Fibroblast of pulmonary artery (primary cell): Measurements from ENCODE around the gene CFAP97.
"Not testable (repeated sequence)": the region's sequence is repeated elsewhere in the genome, so short reads cannot be mapped to it uniquely, and the experiment has no call there.

ENCODE experiments used
- DNase-seq: peaks from one replicate; pipeline ENCODE4 v3.0.0-alpha.2; 2010; ENCODE audit warnings: low read depth
- H3K4me3 ChIP-seq: replicated peaks from 2 replicates; pipeline ENCODE4 v1.5.1; 2011; ENCODE audit warnings: low read depth, mild to moderate bottlenecking, control low read depth, low read length, moderate library complexity
- TF ChIP-seq, protein P1 (sequence below): IDR thresholded peaks from 2 replicates; pipeline ENCODE4 v1.5.1; 2011; ENCODE audit warnings: mild to moderate bottlenecking, control low read depth, low read length, inconsistent platforms; ENCODE audit errors: missing control alignments

The CFAP97 gene

DNA sequence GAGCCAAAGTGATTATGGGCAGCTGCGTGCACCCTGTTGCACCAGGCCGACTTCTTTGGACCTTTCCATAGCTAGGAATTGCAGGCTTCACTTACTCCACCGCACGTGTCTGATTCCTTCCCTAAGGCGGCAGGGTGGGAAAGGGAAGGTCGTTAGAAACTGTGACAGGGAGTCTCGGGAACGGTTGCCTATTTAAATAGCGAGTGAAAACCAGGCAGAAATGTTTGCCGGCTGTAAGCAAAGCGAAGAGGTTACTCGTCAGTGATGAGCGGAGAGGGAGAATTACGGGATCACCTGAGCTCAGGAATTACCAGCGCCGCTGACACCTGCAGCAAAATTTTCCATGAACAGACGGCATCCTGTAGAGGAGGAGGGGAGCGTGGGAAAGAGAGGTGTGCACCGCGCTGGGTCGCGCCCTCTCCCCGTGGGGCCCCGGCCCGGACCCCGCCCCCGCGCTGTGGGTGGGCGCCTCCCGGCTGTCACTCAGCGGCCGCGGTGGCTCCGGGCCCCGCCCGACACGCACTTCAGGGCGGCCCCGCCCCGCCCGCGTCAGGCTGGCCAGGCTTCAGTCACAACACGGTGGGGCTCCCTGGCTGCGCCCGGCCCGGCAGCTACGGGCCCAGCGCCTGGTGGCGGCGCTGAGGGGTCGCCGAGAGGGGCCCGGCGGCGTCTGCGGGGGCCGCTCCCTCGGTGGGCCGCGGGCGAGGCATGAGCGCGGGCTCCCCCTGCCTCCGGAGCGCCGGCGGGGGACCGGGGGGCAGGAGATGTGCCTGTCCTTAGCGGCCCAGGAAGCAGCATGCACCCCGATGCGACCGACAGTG, 5.4 kb upstream of the CFAP97 start, which contains the start of gene SNX25:
Gene SNX25 (plus strand): TSS at position 568 of the 821 bp plus-strand sequence. CDS start 229 bp downstream, at position 797.
- peak within 1 kb of the TSS; percentile 88 for H3K4me3 ChIP-seq
- peak; percentile 73 for DNase-seq
- TF ChIP-seq, protein P1, sequence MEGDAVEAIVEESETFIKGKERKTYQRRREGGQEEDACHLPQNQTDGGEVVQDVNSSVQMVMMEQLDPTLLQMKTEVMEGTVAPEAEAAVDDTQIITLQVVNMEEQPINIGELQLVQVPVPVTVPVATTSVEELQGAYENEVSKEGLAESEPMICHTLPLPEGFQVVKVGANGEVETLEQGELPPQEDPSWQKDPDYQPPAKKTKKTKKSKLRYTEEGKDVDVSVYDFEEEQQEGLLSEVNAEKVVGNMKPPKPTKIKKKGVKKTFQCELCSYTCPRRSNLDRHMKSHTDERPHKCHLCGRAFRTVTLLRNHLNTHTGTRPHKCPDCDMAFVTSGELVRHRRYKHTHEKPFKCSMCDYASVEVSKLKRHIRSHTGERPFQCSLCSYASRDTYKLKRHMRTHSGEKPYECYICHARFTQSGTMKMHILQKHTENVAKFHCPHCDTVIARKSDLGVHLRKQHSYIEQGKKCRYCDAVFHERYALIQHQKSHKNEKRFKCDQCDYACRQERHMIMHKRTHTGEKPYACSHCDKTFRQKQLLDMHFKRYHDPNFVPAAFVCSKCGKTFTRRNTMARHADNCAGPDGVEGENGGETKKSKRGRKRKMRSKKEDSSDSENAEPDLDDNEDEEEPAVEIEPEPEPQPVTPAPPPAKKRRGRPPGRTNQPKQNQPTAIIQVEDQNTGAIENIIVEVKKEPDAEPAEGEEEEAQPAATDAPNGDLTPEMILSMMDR: no peak

DNA sequence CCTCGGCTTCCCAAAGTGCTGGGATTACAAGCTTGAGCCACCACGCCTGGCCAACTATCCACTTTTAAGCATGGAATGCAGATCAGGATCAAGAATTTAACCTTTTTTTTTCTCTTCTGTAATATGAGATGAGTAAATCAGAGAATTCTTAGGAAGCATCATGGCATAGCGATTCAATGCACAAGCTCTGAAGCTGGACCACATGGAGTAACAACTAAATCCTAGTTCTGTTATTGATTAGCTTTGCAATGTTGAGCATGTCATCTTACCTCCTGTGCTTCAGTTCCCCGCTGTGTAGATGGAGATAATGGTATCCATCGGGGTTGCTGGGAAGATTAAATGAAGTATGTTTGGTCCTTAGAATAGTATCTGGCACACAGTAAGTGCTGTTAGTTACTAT, 3.7 kb upstream of the CFAP97 start:
- TF ChIP-seq, protein P1: no peak
- H3K4me3 ChIP-seq: no peak overlapping the region
- DNase-seq: no peak

DNA sequence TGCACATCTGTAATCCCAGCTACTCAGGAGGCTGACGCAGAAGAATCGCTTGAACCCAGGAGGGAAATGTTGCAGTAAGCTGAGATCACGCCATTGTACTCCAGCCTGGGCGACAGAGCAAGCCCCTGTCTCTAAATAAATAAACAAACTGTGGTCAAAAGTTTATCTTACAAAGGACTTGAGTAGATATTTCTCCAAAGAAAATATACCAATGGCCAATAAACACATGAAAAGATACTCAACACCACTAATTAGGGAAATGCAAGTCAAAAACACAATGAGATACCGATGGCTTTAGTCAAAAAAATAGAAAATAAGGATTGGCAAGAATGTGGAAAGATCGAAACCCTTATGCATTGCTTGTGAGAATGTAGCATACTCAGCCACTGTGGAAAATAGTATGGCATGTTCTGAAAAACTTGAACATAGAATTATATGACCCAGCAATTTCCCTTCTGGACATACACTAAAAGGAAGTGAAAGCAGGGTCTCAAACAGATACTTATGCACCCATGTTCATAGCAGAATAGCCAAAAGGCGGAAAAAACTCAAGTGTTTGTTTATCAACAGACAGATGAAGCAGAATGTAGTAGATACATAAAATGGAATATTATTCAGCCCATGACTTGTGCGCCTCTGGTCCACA, 2.0 kb upstream of the CFAP97 start:
- no peak overlapping the region for H3K4me3 ChIP-seq
- TF ChIP-seq, protein P1: no peak
- no peak for DNase-seq

DNA sequence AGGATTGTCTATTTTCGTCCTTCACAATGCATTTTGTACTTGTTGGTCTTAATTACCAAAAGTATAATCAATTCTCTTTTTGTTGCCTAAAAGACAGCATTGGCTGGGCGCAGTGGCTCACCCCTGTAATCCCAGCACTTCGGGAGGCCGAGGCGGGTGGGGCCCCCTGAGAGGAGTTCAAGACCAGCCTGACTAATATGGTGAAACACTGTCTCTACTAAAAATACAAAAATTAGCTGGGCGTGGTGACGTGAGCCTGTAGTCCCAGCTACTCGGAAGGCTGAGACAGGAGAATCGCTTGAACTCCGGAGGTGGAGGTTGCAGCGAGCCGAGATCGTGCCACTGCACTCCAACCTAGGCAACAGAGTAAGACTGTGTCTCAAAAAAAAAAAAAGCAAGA, 1.3 kb upstream of the CFAP97 start:
- not testable (repeated sequence) for DNase-seq, H3K4me3 ChIP-seq

DNA sequence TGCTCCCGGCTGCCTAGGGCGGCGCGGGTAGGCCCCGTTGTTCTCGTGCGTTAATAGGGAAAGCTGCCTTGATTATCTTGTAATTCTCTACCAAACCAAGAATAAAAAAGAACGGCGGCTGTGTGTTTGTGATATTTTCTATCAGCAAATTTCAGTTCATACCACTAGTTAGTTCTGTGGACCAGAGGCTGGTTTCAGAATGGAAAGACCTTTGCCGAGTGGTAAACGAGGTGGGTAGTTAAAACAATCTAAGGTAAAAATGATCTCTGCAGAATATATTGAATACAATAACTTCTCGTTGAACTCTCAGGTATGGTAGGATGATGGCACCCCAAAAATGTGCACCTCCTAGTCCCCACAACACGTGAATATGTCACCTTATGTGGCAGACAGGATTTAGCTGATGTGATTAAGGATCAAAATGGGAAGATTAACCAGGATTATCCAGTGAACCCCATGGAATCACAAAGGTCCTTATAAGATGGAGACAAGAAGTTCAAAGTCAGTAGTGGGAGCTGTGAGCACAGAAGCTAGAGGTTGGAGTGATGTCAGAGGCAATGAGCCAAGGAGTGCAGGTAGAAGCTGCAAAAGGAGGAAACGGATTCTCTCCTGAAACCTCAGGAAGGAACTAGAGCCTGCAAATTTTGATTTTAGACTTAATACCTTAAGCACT, 574 bp upstream of the CFAP97 start:
- H3K4me3 ChIP-seq: peak overlapping the region; percentile 61
- DNase-seq: no peak
- TF ChIP-seq, protein P1: no peak

DNA sequence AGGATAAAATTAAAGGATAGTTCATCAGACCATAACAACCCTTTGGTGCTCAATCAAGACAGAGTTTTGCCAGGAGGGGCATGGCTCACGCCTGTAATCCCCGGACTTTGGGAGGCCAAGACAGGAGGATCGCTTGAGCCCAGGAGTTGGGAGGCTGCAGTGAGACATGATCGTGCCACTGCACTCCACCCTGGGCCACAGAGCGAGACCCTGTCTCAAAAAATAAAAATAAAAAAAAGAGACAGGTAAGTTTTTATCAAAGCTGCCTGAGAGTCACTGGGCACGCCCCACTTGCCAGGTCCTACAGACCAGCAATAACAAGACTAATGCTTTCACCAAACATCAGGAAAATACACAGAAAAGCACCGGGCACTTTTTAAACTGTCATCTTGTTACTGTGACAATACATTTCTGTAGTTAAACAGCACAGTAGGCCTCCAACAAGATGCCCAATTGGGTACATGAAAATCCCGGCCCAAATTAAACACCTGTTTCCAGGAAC, 765 bp downstream of the CFAP97 start:
- DNase-seq: no peak
- H3K4me3 ChIP-seq: peak overlapping the region; percentile 60
- TF ChIP-seq, protein P1: no peak
